ENCODE results near the gene PLK5. TPM values are rescaled to one million over a fixed set of nuclear protein-coding genes. Genes with fewer than 3 reads are reported as not detected.

PLK5 gene
- total and polyA plus RNA-seq, 2 donors (not counting 1 experiment from before 2014, with no cell fraction given) = not detected

DNA sequence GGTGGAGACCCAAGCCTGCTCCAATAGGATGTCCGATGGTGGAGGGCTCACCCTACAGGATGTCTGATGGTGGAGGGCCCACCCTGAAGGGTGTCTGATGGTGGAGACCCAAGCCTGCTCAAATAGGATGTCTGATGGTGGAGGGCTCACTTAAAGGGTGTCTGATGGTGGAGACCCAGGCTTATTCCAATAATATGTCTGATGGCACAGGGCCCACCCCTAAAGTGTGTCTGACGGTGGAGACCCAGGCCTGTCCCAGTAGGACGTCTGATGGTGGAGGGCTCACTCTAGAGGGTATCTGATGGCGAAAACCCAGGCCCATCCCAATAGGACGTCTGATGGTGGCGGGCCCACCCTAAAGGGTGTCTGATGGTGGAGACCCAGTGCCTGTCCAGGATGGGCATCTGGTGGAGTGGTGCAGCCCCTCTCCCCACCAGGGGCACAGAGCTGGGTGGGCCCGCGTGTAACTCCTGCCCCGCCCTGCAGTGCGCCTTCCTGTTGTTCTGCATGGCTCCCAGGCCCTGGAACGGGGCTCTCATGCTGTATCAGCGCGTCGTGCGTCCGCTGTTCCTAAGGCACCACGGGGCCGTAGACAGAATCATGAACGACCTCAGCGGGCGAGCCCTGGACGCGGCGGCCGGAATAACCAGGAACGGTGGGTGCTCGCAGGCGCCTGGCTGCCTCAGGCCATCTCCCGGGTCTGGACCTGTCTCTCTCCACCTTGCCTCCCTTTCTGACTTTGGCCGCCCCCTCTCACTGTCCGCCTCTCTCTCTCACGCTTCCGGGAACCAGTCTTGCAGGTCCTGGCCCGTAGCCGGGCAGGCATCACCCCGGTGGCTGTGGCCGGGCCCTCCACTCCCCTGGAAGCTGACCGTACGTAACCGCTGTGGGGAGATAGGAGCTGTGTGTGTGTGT, 27.8 kb upstream of the PLK5 start:
- Mint-ChIP-seq H3K27me3 (peaks cover 4% of the 10 kb centered on the region), H3K27ac (no peak overlapping the region), H3K9me3 (ENCODE audit: insufficient read depth) (no peaks in the 10 kb centered on the region), H3K4me1 (peaks cover 5% of the 10 kb centered on the region), H3K4me3 (no peak overlapping the region)
- Histone ChIP-seq H3K4me2 (replicated peaks; ENCODE audit: low read depth, low read length, poor library complexity, severe bottlenecking) (no peak overlapping the region), H3K27me3 (replicated peaks in 1 of 4; ENCODE audit: control extremely low read depth in 1 of 4, control insufficient read depth in 3 of 4, insufficient read depth in 4 of 4, low read length in 3 of 4) (peaks cover 0 to 13% (median 2%) of the 10 kb centered on the region in 4 experiments), H3K27ac (ENCODE audit: low read length in 2 of 2) (no peak overlapping the region), H3K9me3 (ENCODE audit: control extremely low read depth in 1 of 3, control insufficient read depth in 2 of 3, insufficient read depth in 1 of 3, low read length in 2 of 3) (peaks cover 0 to 4% (median 0%) of the 10 kb centered on the region in 3 donors), H2AFZ (ENCODE audit: insufficient read depth, low read depth, low read length, poor library complexity, severe bottlenecking) (no peak overlapping the region), H3K36me3 (replicated peaks in 1 of 2; ENCODE audit: control extremely low read depth in 1 of 2, control insufficient read depth in 1 of 2, extremely low read depth in 1 of 2, insufficient read depth in 2 of 2, low read length in 1 of 2) (no peaks in the 10 kb centered on the region), H3K4me1 (ENCODE audit: control insufficient read depth in 2 of 2, insufficient read depth in 2 of 2, low read length in 2 of 2) (peaks cover 4 to 8% of the 10 kb centered on the region in 2 donors), H3K79me2 (ENCODE audit: control insufficient read depth, insufficient read depth, low read length) (no peaks in the 10 kb centered on the region), H3K4me3 (ENCODE audit: control extremely low read depth in 1 of 5, extremely low read depth in 1 of 5, insufficient read depth in 1 of 5, low read depth in 2 of 5, low read length in 4 of 5) (no peak overlapping the region), H3K9ac (ENCODE audit: low read length) (no peak overlapping the region), H4K20me1 (ENCODE audit: control insufficient read depth, insufficient read depth, low read length, poor library complexity, severe bottlenecking) (no peaks in the 10 kb centered on the region)
- TF ChIP-seq, protein P1, sequence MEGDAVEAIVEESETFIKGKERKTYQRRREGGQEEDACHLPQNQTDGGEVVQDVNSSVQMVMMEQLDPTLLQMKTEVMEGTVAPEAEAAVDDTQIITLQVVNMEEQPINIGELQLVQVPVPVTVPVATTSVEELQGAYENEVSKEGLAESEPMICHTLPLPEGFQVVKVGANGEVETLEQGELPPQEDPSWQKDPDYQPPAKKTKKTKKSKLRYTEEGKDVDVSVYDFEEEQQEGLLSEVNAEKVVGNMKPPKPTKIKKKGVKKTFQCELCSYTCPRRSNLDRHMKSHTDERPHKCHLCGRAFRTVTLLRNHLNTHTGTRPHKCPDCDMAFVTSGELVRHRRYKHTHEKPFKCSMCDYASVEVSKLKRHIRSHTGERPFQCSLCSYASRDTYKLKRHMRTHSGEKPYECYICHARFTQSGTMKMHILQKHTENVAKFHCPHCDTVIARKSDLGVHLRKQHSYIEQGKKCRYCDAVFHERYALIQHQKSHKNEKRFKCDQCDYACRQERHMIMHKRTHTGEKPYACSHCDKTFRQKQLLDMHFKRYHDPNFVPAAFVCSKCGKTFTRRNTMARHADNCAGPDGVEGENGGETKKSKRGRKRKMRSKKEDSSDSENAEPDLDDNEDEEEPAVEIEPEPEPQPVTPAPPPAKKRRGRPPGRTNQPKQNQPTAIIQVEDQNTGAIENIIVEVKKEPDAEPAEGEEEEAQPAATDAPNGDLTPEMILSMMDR (IDR thresholded peaks at IDR 0.05) = no peak
- TF ChIP-seq EZH2 (IDR thresholded peaks at IDR 0.05; ENCODE audit: borderline replicate concordance, insufficient read depth, low read depth, low read length, poor library complexity, severe bottlenecking) = no peak
- POLR2A ChIA-PET = interaction anchor here (0.6 kb wide), 1 partner anchor 112 kb away, joined by 3 read pairs; no protein-coding TSS in a partner anchor
- DNase-seq = no peak
- intact Hi-C loops (cut with micrococcal nuclease) = no loop called here
- CTCF ChIA-PET = no interaction called here
- ATAC-seq (ENCODE audit: low read depth) = no peak
- 86% methylated on average over 40 of the region's 40 CpGs for WGBS (ENCODE audit: insufficient coverage)
